Endothelial cell (in vitro differentiated cells): ENCODE data around the gene RNASE7. TPM values are rescaled to one million over a fixed set of nuclear protein-coding genes. Genes with fewer than 3 reads are reported as not detected.

Experiments
- DNase-seq: peaks from one replicate; pipeline ENCODE4 v3.0.0; 2021; ENCODE audit warnings: low spot score
- H3K27ac Mint-ChIP-seq: one replicate; pipeline ENCODE4 v1.8.0; 2021; ENCODE audit warnings: mixed read lengths, inconsistent platforms; ENCODE audit not compliant: unreplicated experiment
- H3K27me3 Mint-ChIP-seq: one replicate; pipeline ENCODE4 v1.8.0; 2021; ENCODE audit warnings: mild to moderate bottlenecking, moderate library complexity, mixed read lengths, inconsistent platforms; ENCODE audit not compliant: unreplicated experiment
- H3K36me3 Mint-ChIP-seq: one replicate; pipeline ENCODE4 v1.8.0; 2021; ENCODE audit warnings: mild to moderate bottlenecking, low read depth, mixed read lengths, inconsistent platforms; ENCODE audit not compliant: unreplicated experiment
- H3K4me1 Mint-ChIP-seq: one replicate; pipeline ENCODE4 v1.8.0; 2021; ENCODE audit warnings: mild to moderate bottlenecking, mixed read lengths, inconsistent platforms; ENCODE audit not compliant: unreplicated experiment
- H3K4me3 Mint-ChIP-seq: one replicate; pipeline ENCODE4 v1.8.0; 2021; ENCODE audit warnings: mild to moderate bottlenecking, mixed read lengths, inconsistent platforms; ENCODE audit not compliant: unreplicated experiment
- H3K9me3 Mint-ChIP-seq: one replicate; pipeline ENCODE4 v1.8.0; 2021; ENCODE audit warnings: mixed read lengths, inconsistent platforms; ENCODE audit not compliant: unreplicated experiment
- CTCF ChIP-seq: fragments of 200-600 bp; sonication (generic); IDR thresholded peaks from one replicate; pipeline ENCODE4 v1.5.0; 2021; ENCODE audit warnings: antibody characterized with exemption; ENCODE audit not compliant: unreplicated experiment
- total RNA-seq: library from RNA; stranded (reverse); fragmentation: NEBNext Ultra II Directional; extraction: Animal tissue kit (Norgen Biotek cat#: 25700); gene quantifications from one replicate; pipeline ENCODE4 v1.2.1, GENCODE V29; 2021; ENCODE audit not compliant: unreplicated experiment

RNASE7 gene
- total RNA-seq, 1 donor from 2014 or later: not detected

GRCh38 chr14:21078726-21079125 lies 36.6 kb downstream of the RNASE7 start:
- Mint-ChIP-seq H3K4me1 (no peaks in the 10 kb centered on the region), H3K27me3 (peaks cover 12% of the 10 kb centered on the region), H3K9me3 (no peaks in the 10 kb centered on the region), H3K27ac (no peak overlapping the region), H3K4me3 (no peak overlapping the region), H3K36me3 (peaks cover 29% of the 10 kb centered on the region)
- TF ChIP-seq CTCF: no peak
- DNase-seq: no peak

GRCh38 chr14:21081521-21082142 lies 39.5 kb downstream of the RNASE7 start:
- peaks cover 28% of the 10 kb centered on the region for H3K36me3 Mint-ChIP-seq
- H3K27me3 Mint-ChIP-seq: peaks cover 22% of the 10 kb centered on the region
- no peak overlapping the region for H3K4me3 Mint-ChIP-seq
- TF ChIP-seq CTCF: no peak
- peaks cover 7% of the 10 kb centered on the region for H3K4me1 Mint-ChIP-seq
- no peak overlapping the region for H3K27ac Mint-ChIP-seq
- H3K9me3 Mint-ChIP-seq: no peaks in the 10 kb centered on the region
- DNase-seq: no peak

GRCh38 chr14:21083565-21084325 lies 41.6 kb downstream of the RNASE7 start:
- no peaks in the 10 kb centered on the region for H3K9me3 Mint-ChIP-seq
- H3K36me3 Mint-ChIP-seq: peaks cover 25% of the 10 kb centered on the region
- no peak overlapping the region for H3K4me3 Mint-ChIP-seq
- DNase-seq: no peak
- peaks cover 27% of the 10 kb centered on the region for H3K27me3 Mint-ChIP-seq
- no peak for TF ChIP-seq CTCF
- peak overlapping the region; percentile 38 for H3K27ac Mint-ChIP-seq
- peaks cover 19% of the 10 kb centered on the region for H3K4me1 Mint-ChIP-seq

GRCh38 chr14:21084396-21084795 lies 42.2 kb downstream of the RNASE7 start:
- no peak for DNase-seq
- Mint-ChIP-seq H3K27ac (peak overlapping the region; percentile 38), H3K4me1 (peaks cover 19% of the 10 kb centered on the region), H3K36me3 (peaks cover 25% of the 10 kb centered on the region), H3K4me3 (no peak overlapping the region), H3K27me3 (peaks cover 27% of the 10 kb centered on the region), H3K9me3 (no peaks in the 10 kb centered on the region)
- TF ChIP-seq CTCF: no peak
